ENCODE measurements around the gene RPH3AL. TPM values are rescaled to one million over a fixed set of nuclear protein-coding genes. Genes with fewer than 3 reads are reported as not detected.

The RPH3AL gene
- total RNA-seq, 1 donor from 2014 or later, result 44.2 TPM

DNA sequence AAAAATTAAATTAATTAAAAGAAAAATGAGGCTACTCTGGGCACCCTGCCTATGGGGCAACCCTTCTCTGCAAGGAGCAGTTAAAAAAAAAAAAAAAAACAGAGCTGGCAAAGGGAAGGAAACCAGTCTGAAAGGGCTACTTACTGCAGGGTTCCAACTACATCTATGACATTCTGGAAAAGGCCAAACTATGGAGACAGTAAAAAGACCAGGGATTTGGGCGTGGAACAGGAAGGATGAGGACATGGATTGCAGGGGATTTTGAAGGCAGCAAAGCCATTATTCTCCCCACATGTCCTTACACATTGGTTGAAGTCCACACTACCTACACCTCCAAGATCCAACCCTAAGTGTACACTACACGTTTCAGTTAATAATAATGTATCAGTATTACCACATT is 4.6 kb downstream of the RPH3AL start:
- no peak overlapping the region for H3K27ac ChIP-seq
- H3K4me3 ChIP-seq, result no peak overlapping the region
- no peaks in the 10 kb centered on the region for H3K27me3 ChIP-seq
- no peaks in the 10 kb centered on the region for H3K36me3 ChIP-seq
- intact Hi-C loops (cut with DNase I), result no loop called here
- no peaks in the 10 kb centered on the region for H3K4me1 ChIP-seq
- H3K9me3 ChIP-seq, result no peaks in the 10 kb centered on the region
- TF ChIP-seq, protein P1, sequence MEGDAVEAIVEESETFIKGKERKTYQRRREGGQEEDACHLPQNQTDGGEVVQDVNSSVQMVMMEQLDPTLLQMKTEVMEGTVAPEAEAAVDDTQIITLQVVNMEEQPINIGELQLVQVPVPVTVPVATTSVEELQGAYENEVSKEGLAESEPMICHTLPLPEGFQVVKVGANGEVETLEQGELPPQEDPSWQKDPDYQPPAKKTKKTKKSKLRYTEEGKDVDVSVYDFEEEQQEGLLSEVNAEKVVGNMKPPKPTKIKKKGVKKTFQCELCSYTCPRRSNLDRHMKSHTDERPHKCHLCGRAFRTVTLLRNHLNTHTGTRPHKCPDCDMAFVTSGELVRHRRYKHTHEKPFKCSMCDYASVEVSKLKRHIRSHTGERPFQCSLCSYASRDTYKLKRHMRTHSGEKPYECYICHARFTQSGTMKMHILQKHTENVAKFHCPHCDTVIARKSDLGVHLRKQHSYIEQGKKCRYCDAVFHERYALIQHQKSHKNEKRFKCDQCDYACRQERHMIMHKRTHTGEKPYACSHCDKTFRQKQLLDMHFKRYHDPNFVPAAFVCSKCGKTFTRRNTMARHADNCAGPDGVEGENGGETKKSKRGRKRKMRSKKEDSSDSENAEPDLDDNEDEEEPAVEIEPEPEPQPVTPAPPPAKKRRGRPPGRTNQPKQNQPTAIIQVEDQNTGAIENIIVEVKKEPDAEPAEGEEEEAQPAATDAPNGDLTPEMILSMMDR (IDR thresholded peaks at IDR 0.05), result no peak
- no peak for DNase-seq (ENCODE audit: low spot score in 2 of 2)

DNA sequence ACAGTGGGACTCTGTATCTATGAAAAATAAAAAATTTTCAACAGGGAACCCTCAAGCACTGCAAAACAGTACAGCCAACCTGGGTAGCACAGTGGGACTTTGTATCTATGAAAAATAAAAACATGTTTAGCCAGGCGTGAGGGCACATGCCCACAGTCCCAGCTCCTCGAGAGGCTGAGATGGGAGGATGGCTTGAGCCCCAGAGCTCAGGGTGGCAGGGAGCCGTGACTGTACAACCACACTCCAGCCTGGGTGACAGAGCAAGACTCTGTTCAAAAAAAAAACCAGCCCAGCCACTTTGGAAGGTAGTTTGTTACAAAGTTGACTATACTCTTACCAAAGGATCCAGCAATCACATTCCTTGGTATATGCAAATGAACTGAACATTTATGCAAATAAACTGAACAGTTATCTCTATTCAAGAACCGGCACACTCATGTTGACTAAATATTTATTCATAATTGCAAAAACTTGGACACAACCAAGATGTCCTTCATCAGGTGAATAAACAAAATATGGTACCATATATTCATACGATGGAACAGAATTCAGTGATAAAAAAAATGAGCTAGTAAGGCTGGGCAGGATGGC is 5.2 kb downstream of the RPH3AL start:
- Histone ChIP-seq H3K4me3 (no peak overlapping the region), H3K36me3 (no peaks in the 10 kb centered on the region), H3K27ac (no peak overlapping the region), H3K4me1 (no peaks in the 10 kb centered on the region), H3K9me3 (no peaks in the 10 kb centered on the region), H3K27me3 (no peaks in the 10 kb centered on the region)
- no peak for DNase-seq (ENCODE audit: low spot score in 2 of 2)
- intact Hi-C loops (cut with DNase I), result no loop called here
- TF ChIP-seq, protein P1 (IDR thresholded peaks at IDR 0.05), result no peak

DNA sequence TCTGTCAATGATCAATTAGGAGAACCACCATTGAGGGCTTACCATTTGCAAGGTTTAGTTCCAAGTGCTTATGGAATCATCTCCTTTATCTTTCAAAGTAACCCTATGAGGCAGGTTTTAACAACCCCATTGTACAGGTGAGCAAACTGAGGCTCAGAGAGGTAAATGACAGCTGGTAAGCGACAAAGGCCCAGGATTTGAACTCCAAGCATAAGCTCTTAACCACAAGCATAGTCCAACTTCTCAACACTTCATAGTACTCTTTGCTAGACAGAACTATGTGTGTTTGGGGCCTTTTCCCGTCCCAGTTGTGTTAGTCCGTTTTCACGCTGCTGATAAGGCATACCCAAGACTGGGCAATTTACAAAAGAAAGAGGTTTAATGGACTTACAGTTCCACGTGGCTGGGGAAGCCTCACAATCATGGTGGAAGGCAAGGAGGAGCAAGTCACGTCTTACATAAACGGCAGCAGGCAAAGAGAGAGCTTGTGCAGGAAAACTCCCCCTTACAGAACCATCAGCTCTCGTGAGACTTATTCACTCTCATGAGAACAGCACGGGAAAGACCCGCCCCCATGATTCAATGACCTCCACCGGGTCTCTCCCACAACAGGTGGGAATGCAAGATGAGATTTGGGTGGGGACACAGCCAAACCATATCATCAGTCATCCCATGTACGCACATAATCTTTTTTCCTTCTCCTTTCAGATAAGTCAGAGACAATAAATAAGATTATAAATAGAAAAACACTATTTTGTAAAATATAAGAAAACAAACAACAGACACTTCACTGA is 6.4 kb downstream of the RPH3AL start:
- Histone ChIP-seq H3K4me1 (no peaks in the 10 kb centered on the region), H3K9me3 (no peaks in the 10 kb centered on the region), H3K27ac (no peak overlapping the region), H3K4me3 (no peak overlapping the region), H3K36me3 (no peaks in the 10 kb centered on the region), H3K27me3 (no peaks in the 10 kb centered on the region)
- intact Hi-C loops (cut with DNase I), result no loop called here
- no peak for DNase-seq (ENCODE audit: low spot score in 2 of 2)
- TF ChIP-seq, protein P1 (IDR thresholded peaks at IDR 0.05), result no peak

DNA sequence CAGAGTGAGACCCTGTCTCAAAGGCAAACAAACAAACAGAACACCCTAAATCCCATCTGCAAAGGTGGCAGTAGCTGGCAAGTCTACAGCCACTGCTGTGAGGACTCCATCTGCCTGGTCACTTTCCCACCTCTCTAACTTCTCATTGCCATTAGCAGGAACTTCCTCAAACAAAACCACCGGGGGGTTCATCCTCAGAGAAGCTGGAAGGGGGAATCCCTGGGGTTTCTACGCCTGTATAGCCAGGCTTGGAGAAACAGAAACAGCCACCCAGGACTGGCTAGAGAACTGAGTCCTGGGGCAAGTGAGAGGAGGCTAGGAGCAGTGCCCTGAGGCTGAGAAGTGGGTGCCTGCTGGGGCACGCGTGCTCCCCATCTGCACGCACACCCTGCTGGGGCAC is 7.3 kb downstream of the RPH3AL start:
- H3K4me3 ChIP-seq, result no peak overlapping the region
- intact Hi-C loops (cut with DNase I), result no loop called here
- H3K4me1 ChIP-seq, result no peaks in the 10 kb centered on the region
- no peaks in the 10 kb centered on the region for H3K9me3 ChIP-seq
- no peaks in the 10 kb centered on the region for H3K27me3 ChIP-seq
- TF ChIP-seq, protein P1 (IDR thresholded peaks at IDR 0.05), result no peak
- no peaks in the 10 kb centered on the region for H3K36me3 ChIP-seq
- DNase-seq (ENCODE audit: low spot score in 2 of 2), result no peak
- H3K27ac ChIP-seq, result no peak overlapping the region

DNA sequence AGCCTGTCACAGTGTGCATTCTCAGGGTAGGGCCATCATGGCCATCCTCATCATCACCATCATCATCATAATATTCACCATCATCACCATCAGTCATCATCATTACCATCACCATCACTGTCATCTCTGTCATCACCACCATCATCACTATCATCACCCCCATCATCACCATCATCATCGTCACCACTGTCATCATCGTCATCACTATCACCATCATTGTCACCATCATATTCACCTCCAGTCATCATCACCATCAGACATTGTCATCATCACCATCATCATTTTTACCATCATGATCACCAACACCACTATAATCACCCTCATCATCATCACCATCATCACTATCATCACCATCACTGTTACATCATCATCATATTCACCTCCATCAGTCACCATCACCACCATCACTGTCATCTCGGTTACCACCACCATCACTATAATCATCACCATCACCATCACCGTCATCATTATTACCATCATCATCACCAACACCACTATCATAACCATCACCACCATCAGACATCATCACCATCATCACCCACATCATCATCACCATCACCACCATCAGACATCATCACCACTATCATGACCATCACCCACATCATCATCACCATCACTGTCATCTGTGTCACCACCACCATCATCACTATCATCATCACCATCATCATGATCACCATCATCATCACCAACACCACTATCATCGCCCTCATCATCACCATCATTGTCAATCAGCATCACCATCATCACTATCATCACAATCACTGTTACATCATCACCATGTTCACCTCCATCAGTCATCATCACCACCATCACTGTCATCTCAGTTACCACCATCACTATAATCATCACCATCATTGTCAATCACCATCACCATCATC is 8.5 kb downstream of the RPH3AL start:
- TF ChIP-seq, protein P1 (IDR thresholded peaks at IDR 0.05), result no peak
- no peaks in the 10 kb centered on the region for H3K36me3 ChIP-seq
- H3K4me3 ChIP-seq, result no peak overlapping the region
- H3K27me3 ChIP-seq, result no peaks in the 10 kb centered on the region
- no peak overlapping the region for H3K27ac ChIP-seq
- no peak for DNase-seq (ENCODE audit: low spot score in 2 of 2)
- no peaks in the 10 kb centered on the region for H3K9me3 ChIP-seq
- H3K4me1 ChIP-seq, result no peaks in the 10 kb centered on the region
- intact Hi-C loops (cut with DNase I), result no loop called here

Data from ascending aorta (tissue), 2 donors.